Measurements from ENCODE around the gene DNM2.
A peak's percentile ranks its signal among the peaks of the same experiment; 100 is the strongest.

DNM2 gene

GRCh38 chr19:10815969-10816644 lies 98.2 kb downstream of the DNM2 start:
- Histone ChIP-seq H3K79me2 (ENCODE audit: control insufficient read depth, insufficient read depth, low read length, unreplicated experiment) (peaks cover 30% of the 10 kb centered on the region), H3K27me3 (ENCODE audit: insufficient read depth, low read length) (no peaks in the 10 kb centered on the region), H2AFZ (ENCODE audit: low read length, unreplicated experiment) (no peak overlapping the region), H3K4me1 (ENCODE audit: control insufficient read depth, insufficient read depth, low read length, unreplicated experiment) (peaks cover 45% of the 10 kb centered on the region), H3K36me3 (ENCODE audit: insufficient read depth, low read length) (peaks cover 11% of the 10 kb centered on the region; the same call in 1 of the 2 replicates), H3K4me3 (ENCODE audit: low read depth, low read length) (peak overlapping the region; percentile 99), H3K27ac (ENCODE audit: low read depth, low read length) (peak overlapping the region; percentile 98)

GRCh38 chr19:10816691-10817090 lies 98.8 kb downstream of the DNM2 start:
- peak overlapping the region; percentile 99 for H3K4me3 ChIP-seq (ENCODE audit: low read depth, low read length)
- H2AFZ ChIP-seq (ENCODE audit: low read length, unreplicated experiment), result no peak overlapping the region
- H3K4me1 ChIP-seq (ENCODE audit: control insufficient read depth, insufficient read depth, low read length, unreplicated experiment), result peaks cover 45% of the 10 kb centered on the region
- H3K27ac ChIP-seq (ENCODE audit: low read depth, low read length), result peak overlapping the region; percentile 98
- peaks cover 11% of the 10 kb centered on the region; the same call in 1 of the 2 replicates for H3K36me3 ChIP-seq (ENCODE audit: insufficient read depth, low read length)
- H3K27me3 ChIP-seq (ENCODE audit: insufficient read depth, low read length), result no peaks in the 10 kb centered on the region
- peaks cover 30% of the 10 kb centered on the region for H3K79me2 ChIP-seq (ENCODE audit: control insufficient read depth, insufficient read depth, low read length, unreplicated experiment)

GRCh38 chr19:10817291-10818038 lies 99.6 kb downstream of the DNM2 start:
- Histone ChIP-seq H3K4me1 (ENCODE audit: control insufficient read depth, insufficient read depth, low read length, unreplicated experiment) (peaks cover 39% of the 10 kb centered on the region), H3K4me3 (ENCODE audit: low read depth, low read length) (peak overlapping the region; percentile 99), H3K27me3 (ENCODE audit: insufficient read depth, low read length) (no peaks in the 10 kb centered on the region), H3K36me3 (ENCODE audit: insufficient read depth, low read length) (peaks cover 11% of the 10 kb centered on the region; the same call in 1 of the 2 replicates), H3K27ac (ENCODE audit: low read depth, low read length) (peak overlapping the region; percentile 98), H3K79me2 (ENCODE audit: control insufficient read depth, insufficient read depth, low read length, unreplicated experiment) (peaks cover 30% of the 10 kb centered on the region), H2AFZ (ENCODE audit: low read length, unreplicated experiment) (no peak overlapping the region)

- peak overlapping the region; percentile 99 for H3K4me3 ChIP-seq (ENCODE audit: low read depth, low read length)
- H3K36me3 ChIP-seq (ENCODE audit: insufficient read depth, low read length), result peaks cover 8% of the 10 kb centered on the region; the same call in 1 of the 2 replicates
- H3K79me2 ChIP-seq (ENCODE audit: control insufficient read depth, insufficient read depth, low read length, unreplicated experiment), result peaks cover 30% of the 10 kb centered on the region
- H2AFZ ChIP-seq (ENCODE audit: low read length, unreplicated experiment), result no peak overlapping the region
- no peaks in the 10 kb centered on the region for H3K27me3 ChIP-seq (ENCODE audit: insufficient read depth, low read length)
- peak overlapping the region; percentile 98 for H3K27ac ChIP-seq (ENCODE audit: low read depth, low read length)
- peaks cover 30% of the 10 kb centered on the region for H3K4me1 ChIP-seq (ENCODE audit: control insufficient read depth, insufficient read depth, low read length, unreplicated experiment)
Observed at GRCh38 chr19:10818301-10819123, 100.6 kb downstream of the DNM2 start.

- Histone ChIP-seq H2AFZ (ENCODE audit: low read length, unreplicated experiment) (no peak overlapping the region), H3K4me3 (ENCODE audit: low read depth, low read length) (no peak overlapping the region), H3K79me2 (ENCODE audit: control insufficient read depth, insufficient read depth, low read length, unreplicated experiment) (peaks cover 30% of the 10 kb centered on the region), H3K4me1 (ENCODE audit: control insufficient read depth, insufficient read depth, low read length, unreplicated experiment) (peaks cover 26% of the 10 kb centered on the region), H3K27ac (ENCODE audit: low read depth, low read length) (no peak overlapping the region), H3K36me3 (ENCODE audit: insufficient read depth, low read length) (peaks cover 7% of the 10 kb centered on the region; the same call in 1 of the 2 replicates), H3K27me3 (ENCODE audit: insufficient read depth, low read length) (no peaks in the 10 kb centered on the region)
Observed at GRCh38 chr19:10819124-10820060, 101.5 kb downstream of the DNM2 start.

GRCh38 chr19:10820173-10820572 lies 102.3 kb downstream of the DNM2 start:
- peaks cover 5% of the 10 kb centered on the region; the same call in 1 of the 2 replicates for H3K36me3 ChIP-seq (ENCODE audit: insufficient read depth, low read length)
- no peaks in the 10 kb centered on the region for H3K27me3 ChIP-seq (ENCODE audit: insufficient read depth, low read length)
- peaks cover 23% of the 10 kb centered on the region for H3K79me2 ChIP-seq (ENCODE audit: control insufficient read depth, insufficient read depth, low read length, unreplicated experiment)
- H3K4me3 ChIP-seq (ENCODE audit: low read depth, low read length), result no peak overlapping the region
- H3K27ac ChIP-seq (ENCODE audit: low read depth, low read length), result no peak overlapping the region
- peaks cover 18% of the 10 kb centered on the region for H3K4me1 ChIP-seq (ENCODE audit: control insufficient read depth, insufficient read depth, low read length, unreplicated experiment)
- H2AFZ ChIP-seq (ENCODE audit: low read length, unreplicated experiment), result no peak overlapping the region

- peaks cover 5% of the 10 kb centered on the region; the same call in 1 of the 2 replicates for H3K36me3 ChIP-seq (ENCODE audit: insufficient read depth, low read length)
- H3K4me3 ChIP-seq (ENCODE audit: low read depth, low read length), result no peak overlapping the region
Observed at GRCh38 chr19:10823690-10824089, 105.8 kb downstream of the DNM2 start.

GRCh38 chr19:10826231-10826630 lies 108.4 kb downstream of the DNM2 start:
- H3K4me1 ChIP-seq (ENCODE audit: control insufficient read depth, insufficient read depth, low read length, unreplicated experiment), result no peaks in the 10 kb centered on the region
- no peaks in the 10 kb centered on the region for H3K79me2 ChIP-seq (ENCODE audit: control insufficient read depth, insufficient read depth, low read length, unreplicated experiment)
- no peak overlapping the region for H2AFZ ChIP-seq (ENCODE audit: low read length, unreplicated experiment)
- no peaks in the 10 kb centered on the region for H3K27me3 ChIP-seq (ENCODE audit: insufficient read depth, low read length)
- peaks cover 5% of the 10 kb centered on the region; the same call in 1 of the 2 replicates for H3K36me3 ChIP-seq (ENCODE audit: insufficient read depth, low read length)
- H3K27ac ChIP-seq (ENCODE audit: low read depth, low read length), result no peak overlapping the region
- H3K4me3 ChIP-seq (ENCODE audit: low read depth, low read length), result no peak overlapping the region

More at GRCh38 chr19:10823690-10824089, 105.8 kb downstream of the DNM2 start:
- H2AFZ ChIP-seq (ENCODE audit: low read length, unreplicated experiment), result no peak overlapping the region
- H3K27ac ChIP-seq (ENCODE audit: low read depth, low read length), result no peak overlapping the region
- peaks cover under 1% of the 10 kb centered on the region for H3K4me1 ChIP-seq (ENCODE audit: control insufficient read depth, insufficient read depth, low read length, unreplicated experiment)
- H3K27me3 ChIP-seq (ENCODE audit: insufficient read depth, low read length), result no peaks in the 10 kb centered on the region
- no peaks in the 10 kb centered on the region for H3K79me2 ChIP-seq (ENCODE audit: control insufficient read depth, insufficient read depth, low read length, unreplicated experiment)

GRCh38 chr19:10826846-10827245 lies 109.0 kb downstream of the DNM2 start:
- Histone ChIP-seq H3K79me2 (ENCODE audit: control insufficient read depth, insufficient read depth, low read length, unreplicated experiment) (no peaks in the 10 kb centered on the region), H3K4me1 (ENCODE audit: control insufficient read depth, insufficient read depth, low read length, unreplicated experiment) (no peaks in the 10 kb centered on the region), H3K27ac (ENCODE audit: low read depth, low read length) (no peak overlapping the region), H2AFZ (ENCODE audit: low read length, unreplicated experiment) (no peak overlapping the region), H3K4me3 (ENCODE audit: low read depth, low read length) (no peak overlapping the region), H3K27me3 (ENCODE audit: insufficient read depth, low read length) (no peaks in the 10 kb centered on the region), H3K36me3 (ENCODE audit: insufficient read depth, low read length) (peaks cover 5% of the 10 kb centered on the region; the same call in 1 of the 2 replicates)
